C4-2B (cell line): ENCODE data around the gene PCARE.

Experiments
- H3K27ac ChIP-seq: fragments of 450-650 bp; 2 replicates; pipeline ENCODE4 v1.5.1; 2017
- CTCF ChIP-seq: fragments of 450-650 bp; conservative IDR thresholded peaks from 2 replicates; pipeline ENCODE4 v1.5.1; 2017; ENCODE audit warnings: mild to moderate bottlenecking
- ZFX ChIP-seq: fragments of 450-650 bp; IDR thresholded peaks from 2 replicates; pipeline ENCODE4 v1.6.1; 2017

Gene PCARE

GRCh38 chr2:29061616-29062015, 12.7 kb downstream of the PCARE start:
- no peak for TF ChIP-seq CTCF
- no peak for TF ChIP-seq ZFX
- no peak overlapping the region for H3K27ac ChIP-seq

GRCh38 chr2:29061176-29061575, 13.1 kb downstream of the PCARE start:
- TF ChIP-seq ZFX (no peak), CTCF (no peak)
- H3K27ac ChIP-seq: no peak overlapping the region

GRCh38 chr2:29060441-29060840, 13.9 kb downstream of the PCARE start:
- no peak overlapping the region for H3K27ac ChIP-seq
- no peak for TF ChIP-seq ZFX
- TF ChIP-seq CTCF: no peak

- TF ChIP-seq ZFX (no peak), CTCF (no peak)
- no peak overlapping the region for H3K27ac ChIP-seq
Observed at GRCh38 chr2:29059624-29060023, 14.7 kb downstream of the PCARE start.

- TF ChIP-seq ZFX: no peak
- TF ChIP-seq CTCF: no peak
- H3K27ac ChIP-seq: no peak overlapping the region
Observed at GRCh38 chr2:29057006-29057405, 17.3 kb downstream of the PCARE start.

- TF ChIP-seq ZFX: no peak
- TF ChIP-seq CTCF: no peak
- no peak overlapping the region for H3K27ac ChIP-seq
Observed at GRCh38 chr2:29056452-29056851, 17.9 kb downstream of the PCARE start.

GRCh38 chr2:29055601-29056000, 18.7 kb downstream of the PCARE start:
- H3K27ac ChIP-seq: no peak overlapping the region
- TF ChIP-seq ZFX (no peak), CTCF (no peak)
